GM12873 (cell line): ENCODE measurements around the gene FLVCR2.

Experiments used
- TF ChIP-seq, protein P1 (sequence below): IDR thresholded peaks from 2 replicates; pipeline ENCODE4 v1.5.1; 2012; ENCODE audit warnings: low read depth, mild to moderate bottlenecking, moderate library complexity, low read length, control low read depth; ENCODE audit not compliant: insufficient read depth; ENCODE audit errors: missing control alignments

FLVCR2 gene

DNA sequence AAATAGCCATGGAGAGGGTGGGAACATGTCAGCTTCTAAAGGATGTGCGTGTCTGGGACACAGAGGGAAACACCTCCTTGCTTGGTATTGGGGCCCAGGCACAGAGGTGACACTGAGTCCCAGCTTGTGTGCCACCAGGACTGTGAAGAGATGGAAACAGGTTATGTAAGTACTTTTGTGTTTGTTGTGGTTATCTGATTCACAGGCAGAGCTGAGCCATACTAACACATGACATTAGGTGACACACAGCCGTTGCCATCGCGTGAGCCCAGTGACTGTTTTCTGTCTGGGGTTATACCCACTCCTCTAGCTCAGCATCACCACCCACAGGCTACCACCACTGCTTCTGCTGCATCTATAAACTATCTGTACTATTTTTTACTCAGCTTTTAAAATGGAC lies 12.1 kb upstream of the FLVCR2 start:
- TF ChIP-seq, protein P1, sequence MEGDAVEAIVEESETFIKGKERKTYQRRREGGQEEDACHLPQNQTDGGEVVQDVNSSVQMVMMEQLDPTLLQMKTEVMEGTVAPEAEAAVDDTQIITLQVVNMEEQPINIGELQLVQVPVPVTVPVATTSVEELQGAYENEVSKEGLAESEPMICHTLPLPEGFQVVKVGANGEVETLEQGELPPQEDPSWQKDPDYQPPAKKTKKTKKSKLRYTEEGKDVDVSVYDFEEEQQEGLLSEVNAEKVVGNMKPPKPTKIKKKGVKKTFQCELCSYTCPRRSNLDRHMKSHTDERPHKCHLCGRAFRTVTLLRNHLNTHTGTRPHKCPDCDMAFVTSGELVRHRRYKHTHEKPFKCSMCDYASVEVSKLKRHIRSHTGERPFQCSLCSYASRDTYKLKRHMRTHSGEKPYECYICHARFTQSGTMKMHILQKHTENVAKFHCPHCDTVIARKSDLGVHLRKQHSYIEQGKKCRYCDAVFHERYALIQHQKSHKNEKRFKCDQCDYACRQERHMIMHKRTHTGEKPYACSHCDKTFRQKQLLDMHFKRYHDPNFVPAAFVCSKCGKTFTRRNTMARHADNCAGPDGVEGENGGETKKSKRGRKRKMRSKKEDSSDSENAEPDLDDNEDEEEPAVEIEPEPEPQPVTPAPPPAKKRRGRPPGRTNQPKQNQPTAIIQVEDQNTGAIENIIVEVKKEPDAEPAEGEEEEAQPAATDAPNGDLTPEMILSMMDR = no peak

DNA sequence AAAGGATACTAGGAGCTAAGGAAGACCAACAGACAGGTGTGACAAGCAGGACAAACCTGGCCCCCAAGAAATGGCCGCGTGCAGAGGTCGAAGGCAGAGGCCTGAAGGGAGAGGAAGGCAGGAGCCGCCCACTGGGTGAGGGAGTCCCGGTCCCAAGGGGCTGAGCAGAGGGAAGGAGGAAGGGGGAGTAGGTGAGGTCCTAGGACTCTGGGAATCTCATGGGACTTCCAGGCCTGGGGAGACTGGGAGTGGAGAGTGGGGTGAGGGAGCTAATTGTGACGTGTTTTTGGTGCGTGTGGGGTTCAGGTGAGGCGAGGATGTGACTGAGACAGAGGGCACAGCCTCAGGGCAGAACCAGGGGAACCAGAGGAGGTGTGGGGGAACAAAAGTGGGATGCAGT lies 11.7 kb upstream of the FLVCR2 start:
- TF ChIP-seq, protein P1 = no peak

DNA sequence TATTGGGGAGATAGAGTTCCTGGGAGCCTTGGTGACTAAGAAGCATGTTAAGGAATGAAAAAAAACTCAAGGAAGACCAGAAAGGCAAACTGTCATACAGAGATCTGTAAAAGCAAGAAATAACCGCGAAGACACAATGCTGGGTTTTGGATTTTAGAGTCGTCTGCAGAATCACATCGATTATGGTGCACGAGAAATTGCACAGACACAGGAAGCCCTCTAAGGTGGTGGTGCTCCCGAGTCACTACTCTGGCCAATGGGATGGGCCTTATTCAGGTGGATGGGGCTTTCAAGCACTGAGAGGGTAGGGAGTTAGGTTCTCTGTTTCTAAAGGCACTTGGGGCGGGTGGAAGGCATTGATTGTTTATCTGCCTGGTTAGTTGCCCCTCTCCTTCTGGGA lies 10.3 kb upstream of the FLVCR2 start:
- TF ChIP-seq, protein P1 = no peak

DNA sequence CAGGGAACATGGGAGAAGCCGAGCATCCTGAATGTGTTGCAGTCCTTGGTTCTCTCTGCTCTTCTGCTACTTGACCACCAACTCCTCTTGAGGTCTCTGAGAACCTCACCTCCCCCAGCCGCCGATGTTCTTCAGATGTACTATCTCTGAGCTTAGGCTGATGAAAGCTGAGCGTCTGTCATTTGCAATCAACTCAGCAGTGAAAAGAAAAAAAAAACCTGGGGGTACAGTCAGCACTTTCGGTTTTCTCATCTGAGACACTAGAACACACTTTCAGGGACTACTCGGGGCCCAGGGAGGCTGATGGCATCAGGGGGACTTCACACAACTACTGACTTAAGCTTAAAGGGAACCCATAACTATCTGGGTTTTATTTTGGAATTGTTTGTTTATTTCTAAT lies 9.6 kb upstream of the FLVCR2 start:
- TF ChIP-seq, protein P1 = no peak

DNA sequence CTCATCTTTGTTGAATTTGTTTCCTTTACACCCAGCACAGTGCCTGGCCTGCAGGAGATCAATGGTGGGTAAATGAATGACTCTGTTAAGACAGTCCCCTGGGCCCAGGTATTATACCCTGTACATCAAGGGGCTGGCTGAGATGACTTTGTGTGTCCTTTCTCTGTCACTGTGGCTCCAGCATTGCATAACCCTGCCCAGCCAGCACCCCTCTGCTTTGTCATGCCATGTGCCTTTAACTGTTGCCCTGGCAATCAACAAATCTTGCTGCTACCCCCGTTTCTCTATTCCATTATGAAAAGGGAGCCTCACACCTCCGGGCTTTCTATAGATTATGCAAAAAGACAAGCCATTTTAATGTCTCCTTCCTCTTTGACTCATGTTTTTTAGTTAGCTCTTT lies 7.6 kb upstream of the FLVCR2 start:
- TF ChIP-seq, protein P1 = no peak

DNA sequence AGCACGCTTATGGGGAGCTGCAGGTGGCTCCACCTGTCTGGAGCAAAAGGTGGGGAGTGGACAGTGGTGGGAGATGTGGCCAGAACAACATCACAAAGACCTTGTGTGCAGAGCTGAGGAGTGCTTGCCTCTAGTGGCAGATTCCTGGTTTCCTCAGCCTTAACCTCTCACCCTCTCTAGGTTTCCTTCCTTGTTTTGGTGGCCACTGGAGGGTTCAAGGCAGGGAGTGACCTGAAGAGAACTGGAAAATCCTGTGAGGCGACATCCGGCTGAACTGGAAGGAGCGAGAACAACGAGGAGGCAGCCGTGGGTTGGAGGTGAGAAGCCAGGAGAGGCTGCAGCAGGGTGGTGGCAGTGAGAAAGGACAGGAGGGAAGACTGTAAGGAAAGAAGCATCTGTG lies 6.3 kb upstream of the FLVCR2 start:
- TF ChIP-seq, protein P1 = no peak

DNA sequence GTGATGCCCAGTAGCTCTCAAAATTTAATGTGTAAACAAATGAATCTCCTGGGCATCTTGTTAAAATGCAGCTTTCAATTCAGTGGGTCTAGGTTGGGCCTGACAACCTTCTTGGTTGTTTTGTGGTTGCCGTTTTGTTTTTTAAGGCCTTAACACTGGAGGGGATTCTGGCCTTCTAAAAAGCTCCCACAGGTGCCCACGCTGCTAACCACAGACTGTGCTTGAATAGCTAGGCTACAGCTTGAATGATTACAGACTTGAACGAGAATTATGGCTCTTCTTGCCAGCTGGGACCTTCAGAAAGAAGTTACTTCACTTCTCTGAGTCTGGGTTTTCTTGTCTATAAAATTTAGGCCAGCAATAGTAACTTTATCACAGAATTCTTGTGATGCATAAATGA lies 1.3 kb upstream of the FLVCR2 start:
- TF ChIP-seq, protein P1 = no peak
